GM12873 (cell line): ENCODE results near the gene GADD45GIP1.
A peak's percentile ranks its signal among the peaks of the same experiment; 100 is the strongest.

Source experiments
- CTCF ChIP-seq: IDR thresholded peaks from 2 replicates; pipeline ENCODE4 v1.5.1; 2012; ENCODE audit warnings: low read depth, mild to moderate bottlenecking, moderate library complexity, low read length, control low read depth; ENCODE audit not compliant: insufficient read depth; ENCODE audit errors: missing control alignments

GADD45GIP1 gene

GRCh38 chr19:12969292-12969988, 12.4 kb upstream of the GADD45GIP1 start, which contains the start of gene DAND5:
TSS of gene DAND5 (plus strand) at chr19:12969576. CDS start at chr19:12969661, 85 bp downstream.
- no peak for TF ChIP-seq CTCF

- no peak for TF ChIP-seq CTCF
Observed at GRCh38 chr19:12967907-12968306, 10.9 kb upstream of the GADD45GIP1 start.

- TF ChIP-seq CTCF, result no peak
Observed at GRCh38 chr19:12965812-12966135, 8.8 kb upstream of the GADD45GIP1 start.

GRCh38 chr19:12965017-12965811, 8.2 kb upstream of the GADD45GIP1 start:
- TF ChIP-seq CTCF, result peak; percentile 94

GRCh38 chr19:12959481-12959880, 2.5 kb upstream of the GADD45GIP1 start:
- no peak for TF ChIP-seq CTCF

- no peak for TF ChIP-seq CTCF
Observed at GRCh38 chr19:12955996-12956395, 1.0 kb downstream of the GADD45GIP1 start.

GRCh38 chr19:12954612-12954962, 2.4 kb downstream of the GADD45GIP1 start:
- TF ChIP-seq CTCF, result no peak
